Measurements from ENCODE around the gene ATP6V0A1. TPM values are rescaled to one million over a fixed set of nuclear protein-coding genes. Genes with fewer than 3 reads are reported as not detected.

The ATP6V0A1 gene
- total RNA-seq, 4 donors from 2014 or later, result 29.5 to 111 (median 64.5) TPM

- peak; percentile 72 to 75 for DNase-seq
- no peak for TF ChIP-seq CTCF (IDR thresholded peaks at IDR 0.05)
- TF ChIP-seq POLR2A (IDR thresholded peaks at IDR 0.05), result peak in 1 of 2 donors; percentile 39
- H3K9me3 ChIP-seq, result no peaks in the 10 kb centered on the region
- intact Hi-C loops (cut with DNase I; ENCODE audit: low total_unique reads), result no loop called here
- peak overlapping the region; percentile 92 to 93 for H3K4me3 ChIP-seq
- no peaks in the 10 kb centered on the region for H3K27me3 ChIP-seq
- H3K27ac ChIP-seq, result peak overlapping the region; percentile 98 to 99
- no peaks in the 10 kb centered on the region for H3K36me3 ChIP-seq
- peaks cover 0 to 9% of the 10 kb centered on the region in 2 donors for H3K4me1 ChIP-seq
Observed at GRCh38 chr17:42421507-42422338, 37.0 kb upstream of the ATP6V0A1 start.

DNA sequence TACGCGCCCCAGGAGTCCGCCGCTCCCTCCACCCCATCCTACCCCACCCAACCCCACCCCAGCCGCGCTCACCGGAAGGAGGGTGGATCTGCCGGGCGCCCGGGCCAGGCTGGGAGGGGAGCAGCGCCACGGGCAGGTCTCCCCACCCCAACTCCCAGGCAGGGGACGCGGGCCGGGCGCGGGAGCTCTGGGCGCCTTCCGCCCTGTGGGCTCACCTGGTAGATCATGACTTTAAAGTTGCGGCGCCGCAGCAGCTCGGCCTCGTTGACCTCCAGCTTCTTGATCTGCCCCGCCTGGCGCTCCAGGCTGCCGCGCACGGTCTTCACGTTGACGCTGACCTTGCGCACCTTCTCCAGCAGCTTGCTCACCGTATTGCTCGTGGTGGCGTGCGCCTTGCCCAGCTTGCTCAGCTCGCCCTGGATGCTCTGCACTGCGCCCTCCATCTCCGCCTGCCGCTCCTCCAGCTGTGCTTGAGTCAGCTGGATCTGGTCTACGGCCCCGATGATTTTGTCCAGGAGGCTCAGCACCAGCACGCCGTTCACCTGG lies 36.2 kb upstream of the ATP6V0A1 start:
- H3K4me1 ChIP-seq, result peaks cover 0 to 3% of the 10 kb centered on the region in 2 donors
- intact Hi-C loops (cut with DNase I; ENCODE audit: low total_unique reads), result no loop called here

GRCh38 chr17:42422958-42423712 lies 35.5 kb upstream of the ATP6V0A1 start, which contains the start of gene CAVIN1:
Gene CAVIN1 (minus strand): TSS chr17:42423256. CDS start chr17:42423097, 159 bp downstream.
- peak; percentile 100 for DNase-seq
- no peaks in the 10 kb centered on the region for H3K4me1 ChIP-seq
- H3K36me3 ChIP-seq, result no peaks in the 10 kb centered on the region
- peak within 1 kb of the TSS; percentile 92 to 93 for H3K4me3 ChIP-seq
- intact Hi-C loops (cut with DNase I; ENCODE audit: low total_unique reads), result no loop called here
- no peaks in the 10 kb centered on the region for H3K9me3 ChIP-seq
- peak; percentile 97 to 99 for TF ChIP-seq POLR2A (IDR thresholded peaks at IDR 0.05)
- peak in 2 of 4 experiments; percentile 12 to 13 for TF ChIP-seq CTCF (IDR thresholded peaks at IDR 0.05)
- H3K27ac ChIP-seq, result peak within 1 kb of the TSS; percentile 98 to 99
- no peaks in the 10 kb centered on the region for H3K27me3 ChIP-seq

More for the DNA sequence above, 36.2 kb upstream of the ATP6V0A1 start:
- Histone ChIP-seq H3K27me3 (no peaks in the 10 kb centered on the region), H3K4me3 (peak overlapping the region; percentile 92 to 93), H3K36me3 (no peaks in the 10 kb centered on the region), H3K27ac (peak overlapping the region; percentile 98 to 99), H3K9me3 (no peaks in the 10 kb centered on the region)
- TF ChIP-seq CTCF (IDR thresholded peaks at IDR 0.05) (no peak), POLR2A (IDR thresholded peaks at IDR 0.05) (no peak)
- no peak for DNase-seq

GRCh38 chr17:42423766-42424165 lies 34.9 kb upstream of the ATP6V0A1 start:
- Histone ChIP-seq H3K4me3 (peak overlapping the region in 1 of 2 donors; percentile 23), H3K9me3 (no peaks in the 10 kb centered on the region), H3K27me3 (no peaks in the 10 kb centered on the region), H3K4me1 (no peaks in the 10 kb centered on the region), H3K36me3 (no peaks in the 10 kb centered on the region), H3K27ac (peak overlapping the region; percentile 98 to 99)
- no peak for TF ChIP-seq POLR2A (IDR thresholded peaks at IDR 0.05)
- no peak for TF ChIP-seq CTCF (IDR thresholded peaks at IDR 0.05)
- no peak for DNase-seq
- intact Hi-C loops (cut with DNase I; ENCODE audit: low total_unique reads), result no loop called here
